OCI-LY7 (cell line): ENCODE results near the gene CUBN. TPM values are rescaled to one million over a fixed set of nuclear protein-coding genes. Genes with fewer than 3 reads are reported as not detected.

Source experiments
- BruUV-seq: library from RNA; stranded (reverse); fragments of 400-500 nt; replicated peaks from 2 replicates; lab custom pipeline; 2021; lab: Mats Ljungman, UMichigan
- CTCF ChIA-PET: fragments of 300-600 bp; sonication (Branson Sonifier 250); formaldehyde crosslinking; loops from one replicate; lab custom pipeline; 2022; ENCODE audit warnings: antibody characterized with exemption; ENCODE audit not compliant: unreplicated experiment; lab: Charles Lee
- POLR2A ChIA-PET: fragments of 300-600 bp; sonication (Branson Sonifier 250); formaldehyde crosslinking; loops from one replicate; lab custom pipeline; 2022; ENCODE audit warnings: antibody characterized with exemption; lab: Charles Lee
- DNase-seq: peaks from one replicate; pipeline ENCODE4 v3.0.0-alpha.2; 2015; ENCODE audit warnings: low spot score
- H2AFZ ChIP-seq: fragments of 200-600 bp; sonication (generic), shearing (Covaris generic); 2 replicates; pipeline ENCODE4 v1.6.1; 2014; ENCODE audit warnings: mild to moderate bottlenecking, antibody characterized with exemption, low read length, moderate library complexity
- H3K27ac ChIP-seq: fragments of 200-600 bp; sonication (generic); 2 replicates; pipeline ENCODE4 v1.5.1; 2014; ENCODE audit warnings: mixed run types, low read depth, mild to moderate bottlenecking, moderate library complexity, low read length, inconsistent platforms; ENCODE audit not compliant: poor library complexity, severe bottlenecking
- H3K36me3 ChIP-seq: fragments of 200-600 bp; sonication (generic); 2 replicates; pipeline ENCODE4 v1.6.1; 2014; ENCODE audit warnings: mild to moderate bottlenecking, antibody characterized with exemption, low read length, moderate library complexity, mixed read lengths; ENCODE audit not compliant: insufficient read depth
- H3K4me1 ChIP-seq: fragments of 200-600 bp; sonication (generic); 2 replicates; pipeline ENCODE4 v1.5.1; 2014; ENCODE audit warnings: mild to moderate bottlenecking, low read length; ENCODE audit not compliant: insufficient read depth, poor library complexity, severe bottlenecking
- H3K4me2 ChIP-seq: fragments of 200-600 bp; sonication (generic); 2 replicates; pipeline ENCODE4 v1.6.1; 2014; ENCODE audit warnings: mild to moderate bottlenecking, low read length
- H3K4me3 ChIP-seq: fragments of 200-600 bp; sonication (generic); 2 replicates; pipeline ENCODE4 v1.5.1; 2014; ENCODE audit warnings: mild to moderate bottlenecking, low read depth, low read length; ENCODE audit not compliant: poor library complexity, severe bottlenecking
- H3K79me2 ChIP-seq: fragments of 200-600 bp; sonication (generic); 2 replicates; pipeline ENCODE4 v1.6.1; 2016; ENCODE audit warnings: low read depth, mild to moderate bottlenecking, low read length, moderate library complexity, mixed read lengths; ENCODE audit not compliant: insufficient read depth
- H3K9me2 ChIP-seq: fragments of 200-600 bp; sonication (generic); 2 replicates; pipeline ENCODE4 v1.6.1; 2016; ENCODE audit warnings: mild to moderate bottlenecking, low read length, mixed read lengths; ENCODE audit not compliant: insufficient read depth
- H3K9me3 ChIP-seq: fragments of 200-600 bp; sonication (generic); 2 replicates; pipeline ENCODE4 v1.6.1; 2014; ENCODE audit warnings: mild to moderate bottlenecking, mixed run types, low read length, mixed read lengths
- H4K20me1 ChIP-seq: fragments of 200-600 bp; sonication (generic); 2 replicates; pipeline ENCODE4 v1.6.1; 2014; ENCODE audit warnings: mild to moderate bottlenecking, antibody characterized with exemption, low read length, moderate library complexity, mixed read lengths; ENCODE audit not compliant: insufficient read depth
- CTCF ChIP-seq: fragments of 200-600 bp; sonication (generic); conservative IDR thresholded peaks from 2 replicates; pipeline ENCODE4 v1.5.1; 2014; ENCODE audit warnings: mild to moderate bottlenecking, antibody characterized with exemption, low read length, moderate library complexity, mixed read lengths
- EZH2phosphoT487 ChIP-seq: fragments of 200-600 bp; sonication (generic); IDR thresholded peaks from 2 replicates; pipeline ENCODE4 v1.6.1; 2018; ENCODE audit warnings: low read depth, borderline replicate concordance, mild to moderate bottlenecking, mixed run types, antibody characterized with exemption, low read length, moderate library complexity, mixed read lengths
- intact Hi-C: fragments of 100-400 bp; cut with micrococcal nuclease; formaldehyde crosslinking; loops from one replicate; pipeline ENCODE4 v1.10.0; 2022; ENCODE audit not compliant: unreplicated experiment
- total RNA-seq, 2 experiments: library from RNA; depleted of rRNA in 1 of 2; stranded (reverse); fragments of >200 nt in 1 of 2; shearing (Covaris generic) in 1 of 2; gene quantifications; 2 replicates each; pipeline ENCODE4 v1.2.3, GENCODE V29; 2014 to 2022

Gene CUBN
- total RNA-seq, 2 experiments from 2014 or later, result 0.13 to 0.25 TPM

- H2AFZ ChIP-seq, result no peak overlapping the region
- BruUV-seq, result no TSS peak
- H3K4me2 ChIP-seq, result no peak overlapping the region
- intact Hi-C loops, result no loop called here
- no peak overlapping the region for H3K27ac ChIP-seq
- no peaks in the 10 kb centered on the region for H3K9me3 ChIP-seq
- no peaks in the 10 kb centered on the region for H4K20me1 ChIP-seq
- DNase-seq, result no peak
- ChIA-PET CTCF (no interaction called here), POLR2A (interaction anchor here (0.6 kb wide), 1 partner anchor 172 kb away, joined by 3 read pairs; no protein-coding TSS in a partner anchor)
- no peaks in the 10 kb centered on the region for H3K36me3 ChIP-seq
- TF ChIP-seq EZH2phosphoT487 (no peak), CTCF (no peak)
- H3K79me2 ChIP-seq, result no peaks in the 10 kb centered on the region
- no peak overlapping the region for H3K4me3 ChIP-seq
- H3K4me1 ChIP-seq, result no peaks in the 10 kb centered on the region
- H3K9me2 ChIP-seq, result no peaks in the 10 kb centered on the region
These were observed 48.2 kb downstream of the CUBN start for GRCh38 chr10:17081431-17081830.

GRCh38 chr10:17077890-17078289 lies 51.7 kb downstream of the CUBN start:
- Histone ChIP-seq H3K9me2 (no peaks in the 10 kb centered on the region), H2AFZ (no peak overlapping the region), H3K4me2 (no peak overlapping the region), H3K79me2 (no peaks in the 10 kb centered on the region), H4K20me1 (no peaks in the 10 kb centered on the region), H3K4me1 (no peaks in the 10 kb centered on the region), H3K36me3 (no peaks in the 10 kb centered on the region), H3K27ac (no peak overlapping the region), H3K4me3 (no peak overlapping the region), H3K9me3 (no peaks in the 10 kb centered on the region)
- CTCF ChIA-PET, result no interaction called here
- BruUV-seq, result no TSS peak
- POLR2A ChIA-PET, result no interaction called here
- TF ChIP-seq EZH2phosphoT487 (no peak), CTCF (no peak)
- intact Hi-C loops, result no loop called here
- DNase-seq, result no peak

- H3K4me1 ChIP-seq, result no peaks in the 10 kb centered on the region
- H3K27ac ChIP-seq, result no peak overlapping the region
- no peak overlapping the region for H3K4me3 ChIP-seq
- no peak for DNase-seq
- H4K20me1 ChIP-seq, result no peaks in the 10 kb centered on the region
- no peaks in the 10 kb centered on the region for H3K9me2 ChIP-seq
- no peak for TF ChIP-seq EZH2phosphoT487
- no peak for TF ChIP-seq CTCF
- ChIA-PET CTCF (no interaction called here), POLR2A (interaction anchor here (0.5 kb wide), 1 partner anchor 527 kb away, joined by 4 read pairs; no protein-coding TSS in a partner anchor)
- H3K79me2 ChIP-seq, result no peaks in the 10 kb centered on the region
- H3K9me3 ChIP-seq, result no peaks in the 10 kb centered on the region
- intact Hi-C loops, result no loop called here
- BruUV-seq, result no TSS peak
- H2AFZ ChIP-seq, result no peak overlapping the region
- H3K4me2 ChIP-seq, result no peak overlapping the region
- no peaks in the 10 kb centered on the region for H3K36me3 ChIP-seq
These were observed 52.2 kb downstream of the CUBN start for GRCh38 chr10:17077346-17077781.
